Fibroblast of pulmonary artery (primary cell): Measurements from ENCODE around the gene SRGAP2C.
"Not testable (repeated sequence)": the region's sequence is repeated elsewhere in the genome, so short reads cannot be mapped to it uniquely, and the experiment has no call there.

Source experiments
- DNase-seq: peaks from one replicate; pipeline ENCODE4 v3.0.0-alpha.2; 2010; ENCODE audit warnings: low read depth
- H3K4me3 ChIP-seq: replicated peaks from 2 replicates; pipeline ENCODE4 v1.5.1; 2011; ENCODE audit warnings: low read depth, mild to moderate bottlenecking, control low read depth, low read length, moderate library complexity
- TF ChIP-seq, protein P1 (sequence below): IDR thresholded peaks from 2 replicates; pipeline ENCODE4 v1.5.1; 2011; ENCODE audit warnings: mild to moderate bottlenecking, control low read depth, low read length, inconsistent platforms; ENCODE audit errors: missing control alignments

Gene SRGAP2C

DNA sequence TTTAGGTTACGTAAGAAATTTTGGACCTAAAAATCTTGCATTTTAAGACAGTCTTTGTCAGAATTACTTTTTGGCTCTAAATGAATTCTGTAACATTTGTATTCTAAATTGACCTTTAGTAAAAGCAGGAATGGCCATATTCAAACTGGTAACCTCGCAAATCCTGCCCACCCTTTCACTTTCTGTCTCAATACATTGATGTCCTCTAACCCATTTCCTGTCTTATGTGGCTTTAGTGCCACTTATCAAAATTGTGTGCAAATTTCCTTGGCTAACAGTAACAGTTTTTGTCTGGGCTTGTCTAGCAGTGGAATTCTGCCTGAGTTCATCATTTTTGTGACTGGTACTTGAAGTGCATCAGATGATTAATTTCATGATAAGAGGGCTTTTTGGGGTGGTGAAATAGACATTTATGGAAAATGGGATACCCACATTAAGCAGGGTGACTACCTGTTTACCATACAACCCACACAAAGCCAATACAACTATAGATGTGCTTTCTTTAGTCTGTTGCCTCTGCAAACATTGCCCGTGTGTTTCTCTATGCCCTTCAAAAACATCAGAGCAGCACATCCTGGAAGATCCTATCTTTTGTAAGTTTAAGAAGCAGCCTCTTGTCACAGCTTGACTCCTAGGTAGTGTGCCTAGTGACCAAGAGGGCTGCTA is 205.3 kb downstream of the SRGAP2C start:
- H3K4me3 ChIP-seq, DNase-seq: not testable (repeated sequence)

DNA sequence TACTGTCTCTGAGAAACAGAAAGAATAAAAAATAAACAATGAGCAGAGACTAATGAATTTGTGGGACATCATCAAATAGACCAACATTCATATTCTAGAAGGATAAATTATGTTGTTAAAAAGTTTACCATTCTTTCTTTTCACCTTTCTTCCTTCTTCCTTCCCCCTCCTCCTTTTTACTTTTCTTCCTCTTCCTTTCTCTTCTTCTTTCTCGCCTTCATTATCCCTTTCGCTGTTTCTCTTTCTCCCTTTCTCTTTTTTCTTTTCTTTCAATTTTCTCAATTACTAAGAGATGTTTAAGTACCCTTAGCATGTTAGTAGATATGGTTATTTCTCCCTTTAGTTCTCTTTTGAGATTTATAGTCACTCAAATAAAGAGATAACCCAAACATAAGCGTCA is 207.4 kb downstream of the SRGAP2C start:
- DNase-seq, H3K4me3 ChIP-seq: not testable (repeated sequence)

DNA sequence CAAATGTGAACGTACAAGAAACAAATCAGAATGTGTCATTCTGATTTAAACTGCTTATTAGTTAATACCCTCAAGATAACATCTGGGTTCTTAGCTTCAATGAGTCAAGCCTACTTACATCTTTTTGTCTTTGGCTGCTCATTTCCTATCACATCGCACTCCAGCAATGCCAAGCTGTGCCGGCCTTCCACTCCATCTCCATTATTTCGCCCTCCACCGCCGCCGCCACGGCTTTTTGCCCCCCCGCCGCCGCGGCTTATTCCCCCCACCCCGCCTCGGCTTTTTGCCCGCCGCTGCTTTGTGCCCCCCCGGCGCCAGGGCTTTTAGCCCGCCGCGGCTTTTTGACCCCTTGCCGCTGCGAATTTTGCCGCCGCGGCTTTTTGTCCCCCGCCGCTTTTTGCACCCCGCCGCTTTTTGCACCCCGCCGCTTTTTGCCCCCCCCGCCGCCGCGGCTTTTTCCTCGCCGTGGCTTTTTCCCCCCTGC is 211.0 kb downstream of the SRGAP2C start:
- peak; percentile 24 for DNase-seq
- peak overlapping the region; percentile 60 for H3K4me3 ChIP-seq

DNA sequence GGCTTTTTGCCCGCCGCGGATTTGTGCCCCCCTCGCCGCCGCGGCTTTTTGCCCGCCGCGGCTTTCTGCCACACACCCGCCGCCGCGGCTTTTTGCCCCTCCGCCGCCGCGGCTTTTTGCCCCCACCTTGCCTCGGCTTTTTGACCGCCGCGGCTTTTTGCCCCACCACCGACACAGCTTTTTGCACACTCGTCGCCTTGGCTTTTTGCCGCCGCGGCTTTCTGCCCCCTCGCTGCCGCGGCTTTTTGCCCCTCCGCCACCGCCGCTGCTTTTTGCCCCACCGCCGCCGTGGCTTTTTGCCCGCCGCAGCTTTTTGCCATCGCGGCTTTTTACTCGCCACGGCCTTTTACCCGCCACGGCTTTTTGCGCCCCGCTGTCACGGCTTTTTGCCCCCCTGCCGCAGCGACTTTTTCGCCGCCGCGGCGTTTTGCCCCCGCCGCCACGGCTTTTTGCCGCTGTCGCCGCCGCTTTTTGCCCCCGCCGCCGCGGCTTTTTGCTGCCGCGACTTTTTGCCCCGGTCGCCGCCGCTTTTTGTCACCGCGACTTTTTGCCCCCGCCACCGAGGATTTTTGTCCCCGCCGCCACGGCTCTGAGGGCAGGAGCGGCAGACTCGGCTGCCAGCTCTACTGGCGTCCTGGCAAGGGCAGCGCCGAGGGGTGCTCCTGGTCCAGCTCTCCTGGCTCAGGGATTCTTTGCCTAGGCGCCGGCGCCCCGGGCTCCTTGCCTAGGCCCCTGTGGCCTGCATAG is 211.7 kb downstream of the SRGAP2C start:
- H3K4me3 ChIP-seq, result peak overlapping the region; percentile 60
- DNase-seq, result not testable (repeated sequence)

DNA sequence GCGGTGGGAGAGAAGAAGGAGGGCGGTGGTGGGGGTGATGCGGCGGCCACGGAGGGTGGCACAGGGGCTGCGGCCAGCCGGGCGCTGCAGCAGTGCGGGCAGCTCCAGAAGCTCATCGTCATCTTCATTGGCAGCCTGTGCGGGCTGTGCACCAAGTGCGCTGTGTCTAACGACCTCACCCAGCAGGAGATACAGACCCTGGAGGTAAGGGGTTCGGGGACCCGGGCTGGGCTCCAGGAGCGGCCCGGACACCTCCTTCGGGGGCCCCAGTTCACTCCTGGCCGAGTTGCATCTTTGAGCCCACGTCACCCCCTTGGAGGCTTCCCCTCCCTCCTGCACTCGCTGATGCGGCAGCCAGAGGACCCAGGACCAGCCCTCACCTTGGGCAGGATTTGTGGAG is 212.3 kb downstream of the SRGAP2C start:
- H3K4me3 ChIP-seq, result peak overlapping the region; percentile 60
- DNase-seq, result not testable (repeated sequence)

DNA sequence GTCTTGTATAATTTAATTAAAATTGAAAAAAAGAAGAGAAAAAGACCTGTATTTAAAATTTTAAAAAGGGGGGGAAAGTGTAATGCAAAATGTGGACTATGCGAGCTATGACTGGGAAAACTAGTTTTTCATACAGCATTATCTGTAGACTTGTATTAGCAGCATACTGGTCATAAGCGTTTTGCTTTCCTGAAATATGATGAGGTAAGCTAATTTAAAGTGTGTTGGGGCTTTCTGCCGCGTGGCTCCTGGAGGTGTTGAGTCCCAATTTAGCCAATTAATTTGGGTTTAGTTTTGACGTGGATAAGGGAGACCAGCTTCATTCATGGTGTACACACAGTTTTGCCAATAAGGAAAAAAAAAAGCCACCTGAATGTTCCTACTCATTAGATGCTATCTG is 214.4 kb downstream of the SRGAP2C start:
- not testable (repeated sequence) for DNase-seq, H3K4me3 ChIP-seq

DNA sequence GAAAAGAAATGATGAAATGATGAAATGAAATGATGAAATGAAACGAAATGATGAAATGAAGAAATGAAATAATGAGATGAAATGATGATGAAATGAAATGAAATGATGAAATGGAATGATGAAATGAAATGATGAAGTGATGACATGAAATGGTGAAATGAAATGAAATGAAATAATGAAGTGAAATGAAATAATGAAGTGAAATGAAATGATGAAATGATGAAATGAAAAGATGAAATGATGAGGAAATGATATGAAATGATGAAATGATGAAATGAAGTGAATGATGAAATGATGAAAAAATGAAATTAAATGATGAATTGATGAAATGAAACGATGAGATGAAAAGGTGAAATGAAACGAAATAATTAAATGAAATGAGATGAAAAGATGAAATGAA is 215.3 kb downstream of the SRGAP2C start:
- H3K4me3 ChIP-seq, DNase-seq: not testable (repeated sequence)

DNA sequence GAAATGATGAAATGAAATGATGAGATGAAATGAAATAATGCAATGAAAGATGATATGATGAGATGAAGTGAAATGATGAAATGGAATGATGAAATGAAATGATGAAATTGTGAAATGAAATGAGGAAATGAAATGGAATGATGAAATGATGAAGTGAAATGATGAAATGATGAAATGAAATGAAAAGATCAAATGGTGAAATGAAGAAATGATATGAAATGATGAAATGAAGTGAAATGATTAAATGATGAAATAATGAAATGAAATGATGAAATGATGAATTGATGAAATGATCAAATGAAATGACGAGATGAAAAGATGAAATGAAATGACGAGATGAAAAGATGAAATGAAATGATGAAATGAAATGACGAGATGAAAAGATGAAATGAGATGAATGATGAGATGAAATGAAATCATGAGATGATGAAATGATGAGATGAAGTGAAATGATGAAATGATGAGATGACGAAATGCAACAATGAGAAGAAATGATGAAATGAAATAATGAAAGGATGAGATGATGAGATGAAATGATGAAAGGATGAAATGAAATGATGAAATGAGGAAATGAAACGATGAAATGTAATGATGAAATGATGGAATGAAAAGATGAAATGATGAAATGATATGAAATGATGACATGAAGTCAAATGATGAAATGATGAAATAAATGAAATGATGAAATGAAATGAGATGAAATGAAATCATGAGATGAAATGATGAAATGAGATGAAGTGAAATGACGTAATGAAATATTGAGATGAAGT is 216.0 kb downstream of the SRGAP2C start:
- DNase-seq, H3K4me3 ChIP-seq: not testable (repeated sequence)

DNA sequence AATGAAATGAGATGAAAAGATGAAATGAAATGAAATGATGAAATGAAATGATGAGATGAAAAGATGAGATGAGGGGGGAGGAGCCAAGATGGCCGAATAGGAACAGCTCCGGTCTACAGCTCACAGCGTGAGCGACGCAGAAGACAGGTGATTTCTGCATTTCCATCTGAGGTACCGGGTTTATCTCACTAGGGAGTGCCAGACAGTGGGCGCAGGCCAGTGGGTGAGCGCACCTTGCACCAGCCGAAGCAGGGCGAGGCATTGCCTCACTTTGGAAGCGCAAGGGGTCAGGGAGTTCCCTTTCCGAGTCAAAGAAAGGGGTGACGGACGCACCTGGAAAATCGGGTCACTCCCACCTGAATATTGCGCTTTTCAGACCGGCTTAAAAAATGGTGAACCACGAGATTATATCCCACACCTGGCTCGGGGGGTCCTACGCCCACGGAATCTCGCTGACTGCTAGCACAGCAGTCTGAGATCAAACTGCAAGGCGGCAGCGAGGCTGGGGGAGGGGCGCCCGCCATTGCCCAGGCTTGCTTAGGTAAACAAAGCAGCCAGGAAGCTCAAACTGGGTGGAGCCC is 216.7 kb downstream of the SRGAP2C start:
- not testable (repeated sequence) for DNase-seq, H3K4me3 ChIP-seq

DNA sequence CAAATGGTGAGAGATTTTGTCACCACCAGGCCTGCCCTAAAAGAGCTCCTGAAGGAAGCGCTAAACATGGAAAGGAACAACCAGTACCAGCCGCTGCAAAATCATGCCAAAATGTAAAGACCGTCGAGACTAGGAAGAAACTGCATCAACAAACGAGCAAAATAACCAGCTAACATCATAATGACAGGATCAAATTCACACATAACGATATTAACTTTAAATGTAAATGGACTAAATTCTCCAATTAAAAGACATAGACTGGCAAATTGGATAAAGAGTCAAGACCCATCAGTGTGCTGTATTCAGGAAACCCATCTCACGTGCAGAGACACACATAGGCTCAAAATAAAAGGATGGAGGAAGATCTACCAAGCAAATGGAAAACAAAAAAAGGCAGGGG is 218.5 kb downstream of the SRGAP2C start:
- not testable (repeated sequence) for DNase-seq, H3K4me3 ChIP-seq

DNA sequence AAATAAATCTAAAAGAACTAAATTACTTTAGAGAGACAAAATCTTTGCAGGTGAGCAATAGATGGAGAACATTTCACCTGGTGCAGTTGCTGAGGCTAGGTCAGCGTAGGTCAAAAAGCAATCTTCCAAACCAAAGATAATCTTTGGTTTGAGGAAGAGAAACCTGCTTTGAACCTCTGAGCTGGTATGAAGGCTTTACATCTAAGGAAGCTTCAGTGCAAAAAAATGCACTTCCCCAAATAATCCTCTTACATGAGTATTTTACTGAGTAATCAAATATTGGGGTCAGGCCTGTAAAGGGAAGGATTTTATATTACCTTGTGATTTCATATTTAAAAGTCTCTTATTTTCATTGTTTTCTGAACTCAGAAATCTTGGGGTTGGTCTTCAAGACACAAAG is 223.6 kb downstream of the SRGAP2C start:
- H3K4me3 ChIP-seq, result no peak overlapping the region
- no peak for DNase-seq
- TF ChIP-seq, protein P1, sequence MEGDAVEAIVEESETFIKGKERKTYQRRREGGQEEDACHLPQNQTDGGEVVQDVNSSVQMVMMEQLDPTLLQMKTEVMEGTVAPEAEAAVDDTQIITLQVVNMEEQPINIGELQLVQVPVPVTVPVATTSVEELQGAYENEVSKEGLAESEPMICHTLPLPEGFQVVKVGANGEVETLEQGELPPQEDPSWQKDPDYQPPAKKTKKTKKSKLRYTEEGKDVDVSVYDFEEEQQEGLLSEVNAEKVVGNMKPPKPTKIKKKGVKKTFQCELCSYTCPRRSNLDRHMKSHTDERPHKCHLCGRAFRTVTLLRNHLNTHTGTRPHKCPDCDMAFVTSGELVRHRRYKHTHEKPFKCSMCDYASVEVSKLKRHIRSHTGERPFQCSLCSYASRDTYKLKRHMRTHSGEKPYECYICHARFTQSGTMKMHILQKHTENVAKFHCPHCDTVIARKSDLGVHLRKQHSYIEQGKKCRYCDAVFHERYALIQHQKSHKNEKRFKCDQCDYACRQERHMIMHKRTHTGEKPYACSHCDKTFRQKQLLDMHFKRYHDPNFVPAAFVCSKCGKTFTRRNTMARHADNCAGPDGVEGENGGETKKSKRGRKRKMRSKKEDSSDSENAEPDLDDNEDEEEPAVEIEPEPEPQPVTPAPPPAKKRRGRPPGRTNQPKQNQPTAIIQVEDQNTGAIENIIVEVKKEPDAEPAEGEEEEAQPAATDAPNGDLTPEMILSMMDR, result no peak

DNA sequence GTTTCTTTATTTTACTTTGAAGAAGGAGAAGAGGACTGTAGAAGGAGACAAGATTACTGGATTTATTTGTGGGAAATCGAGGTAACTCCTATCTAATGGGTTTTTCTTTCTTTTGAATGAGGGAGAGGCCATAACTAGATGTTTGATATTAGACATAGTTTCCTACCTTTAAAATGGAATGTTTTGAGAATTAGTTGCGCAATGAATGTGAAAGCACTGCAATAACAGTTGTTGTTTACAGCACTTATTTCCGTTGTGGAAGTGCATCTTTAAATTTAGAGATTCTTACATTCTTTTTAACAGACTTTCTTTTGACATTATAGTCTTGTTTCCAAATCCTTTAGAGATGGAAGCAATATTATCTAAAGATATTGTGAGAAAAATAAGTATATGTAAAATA is 229.0 kb downstream of the SRGAP2C start:
- peak; percentile 8 for DNase-seq
- TF ChIP-seq, protein P1, result no peak
- H3K4me3 ChIP-seq, result no peak overlapping the region
